Stimulated activated CD4-positive, alpha-beta T cell treated with anti-CD3 and anti-CD28 coated beads, Interleukin-15, amount 100 ng/mL, for 48 hours (primary cell): ENCODE measurements around the gene TMEM272.

Experiments
- DNase-seq, 2 donors: peaks; one replicate each; pipeline ENCODE4 v3.0.0-alpha.2; 2020; ENCODE audit warnings: low read depth in 2 of 2

Gene TMEM272, protein sequence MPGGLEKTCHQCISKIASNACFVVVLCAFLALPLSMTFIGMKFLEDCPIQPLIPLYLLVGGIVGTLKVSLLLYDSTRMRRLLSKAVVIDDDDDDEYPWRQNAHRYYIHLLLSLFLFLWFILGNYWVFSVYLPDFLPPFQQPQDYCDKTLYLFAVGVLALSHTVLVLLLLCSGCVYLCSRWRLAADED

DNA sequence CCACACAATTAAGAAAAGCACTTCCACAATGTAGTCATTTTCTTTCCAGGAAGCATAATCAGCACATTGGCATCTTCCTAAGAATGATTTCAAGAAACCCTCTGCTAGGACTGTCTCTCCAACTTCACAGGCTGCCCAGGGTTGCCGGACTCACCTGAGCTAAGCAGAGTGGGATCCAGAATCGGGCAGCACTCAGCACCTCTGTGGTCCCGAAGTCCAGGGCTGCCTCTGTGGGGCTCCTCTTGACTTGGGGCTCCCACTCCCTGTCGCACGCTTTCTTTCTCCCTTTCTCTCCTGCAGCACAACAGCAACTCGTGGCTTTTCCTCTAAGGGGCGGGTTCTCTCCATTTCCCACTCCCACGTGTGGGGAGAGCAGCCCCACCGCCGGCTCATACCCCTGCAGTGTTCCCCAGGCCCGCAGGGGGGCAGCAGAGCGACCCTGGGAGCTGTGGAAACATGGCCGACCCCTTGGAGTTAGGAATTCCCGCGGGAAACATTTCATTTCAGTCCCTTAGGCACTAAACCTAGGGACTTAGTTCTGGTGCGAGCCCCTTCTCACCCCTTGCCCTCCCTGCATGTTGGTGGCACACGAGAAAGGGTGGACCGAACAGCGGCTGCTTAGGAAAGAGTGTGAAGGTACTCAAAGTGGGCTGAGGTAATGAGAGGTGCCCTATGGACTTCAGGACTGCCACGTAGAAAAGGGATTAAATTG lies at the start of gene TMEM272:
TSS of gene TMEM272 (minus strand) at position 316 of the 712 bp plus-strand sequence. CDS start 6,647 bp downstream, outside the sequence.
- peak in 1 of 2 donors; percentile 59 for DNase-seq

DNA sequence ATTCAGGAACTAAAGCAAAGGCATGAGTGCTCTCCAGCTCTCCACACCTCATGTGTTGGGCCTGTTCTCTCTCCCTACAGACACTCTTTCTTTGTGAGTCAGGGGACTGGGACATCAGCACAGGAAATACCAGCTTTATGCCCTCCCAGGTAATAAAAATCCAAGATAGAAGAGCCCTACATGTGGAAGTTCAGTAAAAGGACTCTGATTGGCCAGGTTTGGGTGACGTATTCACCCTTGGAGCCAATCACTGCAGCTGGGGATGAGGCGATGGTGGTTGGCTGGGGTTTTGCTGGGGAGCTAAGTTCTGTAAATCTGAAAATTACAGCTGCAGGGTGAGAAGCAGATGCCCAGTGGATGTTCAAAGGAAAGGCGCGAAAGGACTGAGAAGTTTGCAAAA lies 49.3 kb upstream of the TMEM272 start:
- no peak for DNase-seq

DNA sequence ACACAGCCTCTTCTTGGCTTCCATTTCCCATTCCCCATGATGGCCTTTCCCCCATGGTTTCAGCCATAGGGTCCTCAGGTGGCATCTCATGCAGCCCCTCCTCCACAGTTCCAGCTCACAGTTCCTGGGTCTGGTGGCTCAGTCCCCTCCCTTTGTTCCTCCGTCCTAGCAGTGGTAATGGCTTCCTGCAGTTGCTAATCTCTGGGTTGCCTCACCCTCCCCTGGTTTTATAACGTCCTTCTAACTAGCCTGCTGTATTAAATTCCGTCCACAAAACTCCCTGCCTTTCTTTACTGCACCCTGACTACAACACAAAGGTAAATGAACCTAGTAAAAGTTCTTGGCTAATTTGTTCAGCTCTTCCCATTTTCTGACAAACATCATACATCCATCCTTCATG lies 47.7 kb upstream of the TMEM272 start:
- no peak for DNase-seq

DNA sequence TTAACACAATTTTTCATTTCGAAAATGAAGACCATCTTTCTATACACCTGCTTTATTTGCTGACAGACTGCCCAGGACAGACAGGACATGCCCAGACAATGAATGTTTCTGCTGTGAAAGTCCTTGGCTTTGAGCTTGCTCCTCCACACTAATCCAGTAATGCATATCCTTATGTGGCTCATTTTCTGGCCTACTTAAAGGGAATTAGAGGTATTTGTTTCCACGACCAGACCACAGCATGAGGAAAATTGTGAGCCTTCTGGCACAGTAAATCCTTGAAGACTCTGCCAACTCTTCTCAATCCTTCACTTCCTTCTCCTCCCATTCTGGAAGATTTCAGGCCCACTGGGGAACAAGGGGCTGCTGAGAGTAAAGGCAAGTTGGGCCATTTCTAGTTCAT lies 42.5 kb upstream of the TMEM272 start:
- no peak for DNase-seq

DNA sequence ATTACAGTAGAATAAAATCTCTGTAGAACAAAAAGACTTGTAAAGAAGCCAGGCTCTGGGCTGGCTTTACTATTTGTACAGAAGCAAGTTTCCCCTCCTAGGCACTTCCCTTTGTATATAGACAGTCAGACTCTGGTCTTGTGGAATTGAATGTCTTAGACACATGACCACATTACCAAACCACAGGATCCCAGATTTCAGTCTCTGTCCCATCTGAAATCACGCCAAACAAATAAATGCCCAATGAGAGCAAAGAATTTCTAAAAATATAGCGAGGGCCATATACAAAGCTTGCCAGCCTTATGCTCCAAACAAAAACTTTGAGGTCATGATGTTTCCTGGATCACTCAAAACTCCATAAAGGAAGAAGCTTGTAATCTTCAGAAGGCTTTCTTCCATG lies 40.7 kb upstream of the TMEM272 start:
- DNase-seq, result no peak

DNA sequence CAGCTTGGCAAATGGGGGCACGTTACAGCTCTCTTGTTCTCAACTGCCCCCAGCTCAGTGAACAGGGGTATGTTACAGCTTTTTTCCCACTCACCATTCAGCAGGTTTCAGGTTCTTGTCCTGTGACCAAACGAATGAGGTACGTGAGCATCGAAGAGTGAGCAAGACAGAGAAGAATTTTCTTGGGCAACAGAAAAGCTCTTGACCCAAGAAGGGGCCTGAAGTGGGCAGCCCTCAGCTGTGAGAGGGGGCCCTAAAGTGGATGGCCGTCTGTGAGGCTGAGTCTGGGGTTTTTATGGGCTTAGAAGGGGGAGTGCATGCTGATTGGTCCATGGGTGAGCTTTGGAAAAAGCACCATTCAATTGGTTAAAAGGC lies 38.2 kb upstream of the TMEM272 start:
- DNase-seq, result no peak

DNA sequence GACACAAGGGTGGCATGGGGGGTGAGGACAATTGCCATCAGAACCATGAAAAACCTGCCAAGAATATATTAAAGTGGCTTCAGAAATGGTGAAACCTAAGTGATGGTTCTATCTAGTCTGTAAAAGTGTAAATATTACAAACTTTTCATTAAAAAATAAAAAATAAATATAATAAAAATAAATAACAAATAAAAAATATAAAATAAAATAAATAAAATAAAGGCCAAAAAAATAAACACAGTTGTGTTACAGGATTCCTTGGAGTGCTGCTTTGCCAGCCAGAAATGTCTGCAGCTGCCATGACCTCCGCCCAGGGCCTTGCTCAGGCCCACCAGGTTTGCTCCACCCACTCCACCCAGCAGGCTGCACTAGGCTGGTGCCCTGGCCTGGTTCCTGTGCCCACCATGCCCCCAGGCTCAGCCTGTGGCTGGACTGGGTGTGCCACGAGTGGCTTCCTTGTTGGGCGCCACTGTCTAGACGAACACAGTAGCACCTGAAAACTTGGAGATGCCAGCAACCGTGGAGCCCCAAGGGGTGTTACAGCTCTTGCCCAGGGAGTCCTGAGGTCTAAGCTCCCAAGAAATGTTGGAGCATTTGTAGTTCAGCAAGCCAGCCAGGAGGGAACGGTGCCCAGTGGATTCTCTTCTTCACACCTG lies 37.7 kb upstream of the TMEM272 start:
- DNase-seq, result no peak

DNA sequence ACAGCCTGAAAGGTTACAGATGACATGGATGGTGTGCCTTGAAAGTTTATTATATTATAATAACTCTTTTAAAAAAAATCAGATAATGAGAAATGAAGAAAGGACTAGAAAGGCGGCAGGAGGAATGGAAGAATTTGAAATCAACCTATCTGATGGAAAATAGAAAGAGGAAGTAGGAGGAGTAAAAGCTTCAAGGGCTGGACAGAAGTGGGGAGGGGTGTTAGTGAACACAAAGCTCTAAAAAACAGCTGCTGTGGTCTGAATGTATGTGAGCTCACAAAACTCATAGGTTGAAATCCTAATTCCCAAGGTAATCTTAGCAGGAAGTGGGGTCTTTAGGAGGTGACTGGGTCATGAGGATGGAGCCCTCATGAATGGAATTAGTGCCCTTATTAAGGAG lies 36.3 kb upstream of the TMEM272 start:
- no peak for DNase-seq

DNA sequence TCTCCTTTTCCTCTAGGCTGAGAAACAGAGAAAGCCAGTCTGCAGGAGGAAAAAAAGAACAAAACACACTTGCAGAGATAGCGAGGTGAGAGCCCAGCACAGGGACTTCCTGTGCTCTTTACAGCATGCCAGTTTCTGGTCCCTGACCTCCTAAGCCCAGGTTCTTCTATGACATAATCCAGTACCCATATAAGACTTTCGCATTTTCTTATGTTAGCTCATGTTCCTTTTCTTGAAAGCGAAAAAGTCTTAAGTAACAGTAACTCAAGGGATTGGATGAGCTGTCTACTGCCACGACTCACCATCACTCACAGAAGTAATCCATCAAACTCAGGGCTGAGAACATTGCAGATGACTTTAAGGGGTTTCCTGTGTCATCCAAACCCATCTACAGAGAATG lies 34.2 kb upstream of the TMEM272 start:
- DNase-seq, result no peak

DNA sequence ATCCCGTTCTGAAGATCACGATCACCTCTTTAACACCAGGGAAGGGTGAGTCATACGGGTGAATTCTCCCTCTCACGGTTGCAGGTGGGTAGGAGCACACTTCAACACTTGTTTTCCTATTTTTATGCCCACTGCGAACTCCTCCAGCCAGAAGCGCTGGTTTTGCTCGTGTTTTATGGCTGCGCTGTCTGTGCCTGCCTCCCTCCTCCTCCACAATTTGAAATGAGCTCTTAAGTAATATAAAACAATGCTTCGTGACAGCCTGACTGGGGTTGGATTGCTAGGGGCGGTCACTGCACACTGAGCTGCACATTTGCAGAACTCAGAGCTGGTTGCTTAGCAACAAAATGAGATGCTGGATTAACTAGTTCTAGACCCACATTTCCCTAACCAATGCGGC lies 29.7 kb upstream of the TMEM272 start:
- no peak for DNase-seq

DNA sequence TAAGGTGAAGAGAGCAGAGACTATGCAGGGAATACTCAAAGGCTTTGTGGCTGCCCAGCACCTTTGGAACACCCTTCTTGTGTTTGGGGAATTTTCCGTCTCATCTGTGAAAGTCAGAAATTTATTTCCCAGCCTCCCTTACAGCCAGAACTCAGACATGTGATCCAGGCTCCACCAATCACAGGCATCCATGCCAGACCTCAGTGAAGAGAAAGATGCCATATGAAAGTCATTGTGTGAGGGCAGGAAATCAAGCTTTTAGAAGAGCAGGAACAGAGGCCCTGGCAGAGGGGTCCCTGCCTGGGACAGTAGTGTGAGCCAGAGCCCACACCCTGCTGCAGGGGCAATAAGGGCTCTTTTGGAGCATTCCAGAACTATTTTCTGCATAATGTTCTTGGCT lies 28.9 kb upstream of the TMEM272 start:
- DNase-seq, result no peak

DNA sequence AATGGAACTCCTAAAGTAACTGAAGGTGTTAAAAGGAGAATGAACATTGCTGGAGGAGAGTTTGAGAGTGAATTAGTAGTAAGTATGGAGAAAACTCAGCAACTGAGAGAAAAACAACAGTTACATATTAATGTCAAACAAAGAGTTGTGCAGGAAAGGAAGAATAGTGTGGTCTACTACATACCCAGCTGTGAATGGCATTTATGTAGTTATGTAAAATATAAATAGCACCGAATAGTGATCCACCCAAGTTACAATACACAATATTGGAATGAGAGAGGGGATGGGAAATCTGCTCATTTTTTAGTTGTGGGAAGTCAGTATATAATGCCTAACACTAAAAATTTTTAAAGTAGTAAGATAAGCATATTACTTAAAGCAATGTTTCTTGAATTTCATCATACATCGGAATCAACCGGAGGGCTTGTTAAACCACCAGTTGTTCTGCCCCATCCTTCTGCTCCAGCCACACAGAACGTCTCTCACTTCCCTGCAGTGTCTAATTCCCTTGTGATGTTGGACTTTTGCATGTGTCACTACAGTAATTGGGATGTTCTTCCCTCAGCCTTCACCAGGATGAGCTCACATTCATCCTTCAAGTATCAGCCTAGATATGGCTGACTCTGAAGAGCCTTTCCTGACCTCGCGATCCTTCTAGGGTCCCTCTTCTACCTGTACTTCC lies 28.3 kb upstream of the TMEM272 start:
- no peak for DNase-seq

DNA sequence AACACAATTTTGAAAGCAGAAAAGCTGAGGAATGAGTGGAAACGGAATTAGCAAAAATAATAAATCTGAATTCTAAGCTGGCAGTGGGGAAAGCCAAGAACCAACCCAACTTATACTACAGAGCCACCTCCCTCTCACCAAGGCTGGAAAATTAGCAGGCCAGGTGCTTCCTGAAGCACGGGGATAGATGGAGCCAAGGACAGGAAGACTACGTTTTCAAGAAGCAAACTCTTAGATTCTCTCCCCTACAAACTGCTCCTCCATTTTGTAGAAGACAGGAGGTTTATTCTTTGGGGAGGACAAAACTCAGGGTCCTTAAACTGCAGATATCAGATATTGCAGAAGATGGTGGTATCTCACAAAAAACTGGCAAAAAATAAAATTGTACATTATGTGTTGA lies 25.6 kb upstream of the TMEM272 start:
- no peak for DNase-seq

DNA sequence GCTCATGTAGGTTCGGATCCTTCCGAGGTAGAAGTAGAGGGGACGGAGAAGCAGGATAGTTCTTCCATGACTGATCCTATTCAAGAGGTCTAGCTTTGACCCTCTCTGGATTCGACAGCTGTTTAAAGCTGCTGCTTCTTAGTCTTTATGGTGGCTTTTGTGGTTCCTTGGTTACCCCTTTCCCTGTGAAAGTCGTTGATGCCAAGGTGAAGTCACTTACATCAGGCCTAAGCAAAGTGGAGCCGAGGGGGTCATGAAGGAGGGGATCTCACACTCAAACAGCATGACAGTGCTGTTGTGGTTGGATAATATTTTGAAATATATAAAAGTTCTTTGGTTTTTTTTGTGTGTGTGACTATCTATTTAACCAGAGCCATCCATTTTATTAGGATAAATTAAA lies 24.9 kb upstream of the TMEM272 start:
- DNase-seq, result no peak

DNA sequence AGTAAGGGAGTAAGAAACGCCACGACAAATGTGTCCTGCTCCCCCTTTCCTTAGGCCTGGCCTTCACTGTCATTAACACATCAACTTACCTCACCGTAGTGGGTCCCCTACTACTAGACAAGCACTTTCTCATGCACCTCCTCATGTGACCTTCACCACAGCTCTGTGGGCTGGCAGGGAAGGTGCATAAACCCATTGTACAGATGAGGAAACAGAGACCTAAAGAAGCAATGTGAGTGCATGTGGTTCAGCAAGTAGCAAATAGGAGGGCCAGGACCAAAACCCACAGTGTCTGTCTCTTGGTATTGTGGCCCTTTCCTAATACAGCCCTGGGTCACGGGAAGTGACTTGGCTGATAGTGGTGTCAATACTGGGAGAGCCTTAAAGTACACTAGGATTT lies 22.1 kb upstream of the TMEM272 start:
- DNase-seq, result no peak

DNA sequence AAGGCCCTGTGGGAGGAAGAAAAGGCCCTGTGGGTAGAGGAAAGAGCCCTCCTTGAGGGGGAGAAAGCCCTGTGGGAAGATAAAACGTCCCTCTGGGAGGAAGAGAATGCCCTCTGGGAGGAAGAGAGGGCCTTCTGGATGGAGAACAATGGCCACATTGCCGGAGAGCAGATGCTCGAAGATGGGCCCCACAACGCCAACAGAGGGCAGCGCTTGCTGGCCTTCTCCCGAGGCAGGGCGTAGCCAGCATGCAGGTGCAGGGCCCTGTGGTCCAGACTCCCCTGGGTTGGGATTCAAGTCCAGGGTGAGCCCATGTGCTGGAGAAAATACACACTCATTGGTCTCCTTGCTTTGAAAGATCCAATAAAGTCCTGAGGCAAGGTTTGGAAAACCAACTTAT lies 20.9 kb upstream of the TMEM272 start:
- no peak for DNase-seq

DNA sequence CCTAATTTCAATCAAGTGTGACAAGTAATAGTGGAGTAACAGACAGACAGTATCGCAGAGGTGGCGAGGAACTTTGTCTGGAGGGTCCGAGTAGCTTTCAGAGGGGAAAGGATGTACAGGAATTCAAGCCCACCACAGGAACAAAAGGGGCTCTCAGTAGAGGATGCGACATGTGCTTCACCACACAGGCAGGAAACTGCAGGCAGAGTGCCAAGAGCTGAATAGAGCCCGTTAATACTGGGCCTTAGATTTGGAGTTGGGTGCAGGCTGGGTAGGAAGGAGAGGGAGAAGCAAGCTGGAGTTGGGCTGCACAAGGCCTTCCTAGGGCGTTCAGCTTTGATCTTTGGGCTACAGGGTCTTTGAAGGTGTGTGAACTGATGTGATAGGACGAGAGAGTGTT lies 18.0 kb upstream of the TMEM272 start:
- no peak for DNase-seq

DNA sequence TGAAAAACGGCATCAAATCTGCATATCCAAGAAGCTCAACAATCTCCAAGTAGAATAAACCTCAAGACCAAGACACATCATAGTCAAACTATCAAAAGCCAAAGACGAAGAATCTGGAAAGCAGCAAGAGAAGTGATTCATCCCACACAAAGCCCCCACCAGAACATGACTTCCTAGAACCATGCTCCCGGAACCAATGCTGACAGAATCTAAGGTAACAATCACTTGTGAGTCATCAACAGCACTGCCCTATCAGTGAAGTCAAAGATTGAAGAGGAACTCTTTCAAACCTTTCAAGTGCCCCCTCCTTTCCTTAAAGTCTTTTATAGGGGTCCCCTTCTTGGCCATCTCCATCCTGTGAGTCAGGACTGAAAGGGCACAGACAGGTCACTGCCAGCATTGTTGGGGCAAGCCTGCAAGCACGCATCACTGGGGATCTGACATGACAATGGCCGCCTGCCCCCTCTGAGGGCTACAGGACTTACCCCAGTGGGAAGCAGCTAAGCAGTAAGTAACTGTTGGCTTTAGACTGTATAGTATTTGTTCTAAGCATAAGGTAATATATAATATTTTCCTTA lies 16.8 kb upstream of the TMEM272 start, which contains the start of gene CCDC70:
TSS of gene CCDC70 (plus strand) at position 247 of the 578 bp plus-strand sequence. CDS start 3,443 bp downstream, outside the sequence.
- DNase-seq, result no peak

DNA sequence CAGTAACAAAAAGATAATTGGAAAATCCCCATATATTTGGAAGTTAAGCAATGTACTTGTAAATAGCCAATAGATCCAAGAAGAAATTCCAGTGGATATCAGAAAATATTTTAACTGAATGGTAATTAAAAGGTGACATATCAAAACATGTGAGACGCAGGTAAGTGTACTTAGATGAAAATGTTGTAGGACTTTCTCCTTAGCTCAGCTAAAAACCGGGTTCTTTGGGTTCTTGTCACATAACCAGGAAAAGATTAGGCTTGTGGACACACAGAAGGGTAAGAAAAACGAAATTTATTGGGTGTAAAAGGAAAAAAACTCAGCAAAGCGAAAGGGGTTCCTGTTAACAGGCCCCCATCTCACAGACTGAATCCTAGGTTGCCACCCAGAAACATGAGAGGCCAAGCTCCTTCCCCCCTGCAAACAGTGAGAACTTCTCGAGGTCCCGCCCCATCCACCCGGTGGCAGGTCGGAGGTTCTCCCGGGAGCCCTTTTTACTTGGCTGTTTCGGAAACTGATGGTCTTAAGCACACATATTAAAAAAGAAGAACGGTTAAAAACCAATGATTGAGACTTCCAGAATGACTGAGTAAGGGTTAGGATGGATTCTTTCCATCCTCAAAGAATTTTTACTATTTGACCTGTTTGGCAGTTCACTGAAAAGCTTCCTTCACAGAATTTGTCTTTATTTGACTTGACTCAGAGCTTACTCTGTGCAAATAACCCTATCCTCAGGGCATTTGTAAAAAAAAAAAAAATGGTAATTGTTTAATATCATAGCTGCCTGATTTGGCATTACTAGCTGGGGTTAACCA lies 13.7 kb upstream of the TMEM272 start:
- DNase-seq, result no peak

DNA sequence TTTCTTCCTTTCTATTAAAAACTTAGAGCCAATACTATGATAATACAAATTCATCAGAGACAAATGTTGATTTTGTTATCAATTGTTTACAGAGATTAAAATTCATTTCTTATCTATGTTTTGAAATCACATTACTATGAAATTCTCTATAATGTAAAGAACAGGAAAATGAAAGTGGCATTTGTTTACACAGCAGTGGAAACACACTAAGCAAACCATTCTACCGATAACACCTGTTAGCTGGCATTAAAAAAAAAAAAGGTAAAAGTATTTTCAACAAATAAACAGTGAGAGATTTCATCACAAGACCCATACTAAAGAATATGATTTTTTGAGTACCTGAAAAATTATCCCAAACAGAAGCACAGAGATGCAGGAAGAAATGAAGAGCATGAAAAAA lies 12.0 kb upstream of the TMEM272 start:
- DNase-seq, result no peak

DNA sequence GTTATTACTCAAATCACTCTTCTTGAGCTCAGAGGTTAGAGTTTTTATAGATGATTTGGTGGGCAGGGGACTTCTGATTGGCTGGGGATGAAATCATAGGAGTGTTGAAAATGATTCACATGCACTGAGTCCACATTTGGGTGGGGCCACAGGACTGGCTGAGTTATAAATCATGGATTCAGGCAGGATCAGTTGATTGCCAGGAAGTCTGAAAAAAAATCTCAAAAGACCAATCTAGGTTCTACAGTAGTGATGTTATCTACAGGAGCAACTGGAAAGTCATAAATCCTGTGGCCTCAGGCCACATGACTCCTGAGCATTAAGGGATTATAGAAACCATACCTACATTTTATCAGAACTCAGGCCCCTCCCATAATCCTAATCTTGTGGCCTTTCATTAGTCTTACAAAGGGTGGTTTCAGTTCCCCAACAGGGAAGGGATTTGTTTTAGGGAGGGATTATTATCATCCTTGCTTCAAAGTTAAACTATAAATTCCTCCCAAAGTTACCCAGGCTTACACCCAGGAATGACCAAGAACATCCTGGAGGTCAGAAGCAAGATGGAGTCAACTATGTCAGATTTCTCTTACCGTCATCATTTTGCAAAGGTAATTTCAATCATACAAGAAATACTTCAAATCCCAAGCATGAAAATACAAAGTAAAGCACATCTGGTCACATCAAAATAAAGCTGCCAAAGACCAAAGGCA lies 11.2 kb upstream of the TMEM272 start:
- no peak for DNase-seq
